Mucosa of rectum (tissue), 2 donors: ENCODE measurements around the gene STK35.

Experiments used
- H3K27ac ChIP-seq, 2 donors: one replicate each; pipeline ENCODE4 v1.7.0; 2013; ENCODE audit warnings: inconsistent platforms in 2 of 2, low read depth in 2 of 2, low read length in 2 of 2
- H3K27me3 ChIP-seq, 2 donors: one replicate each; pipeline ENCODE4 v1.7.0; 2013; ENCODE audit warnings: low read length in 2 of 2; ENCODE audit not compliant: control insufficient read depth in 2 of 2, insufficient read depth in 2 of 2
- H3K36me3 ChIP-seq, 2 donors: one replicate each; pipeline ENCODE4 v1.7.0; 2013; ENCODE audit warnings: low read length in 2 of 2; ENCODE audit not compliant: control insufficient read depth in 2 of 2, insufficient read depth in 2 of 2
- H3K4me1 ChIP-seq, 2 donors: one replicate each; pipeline ENCODE4 v1.7.0; 2013; ENCODE audit warnings: low read length in 2 of 2, mild to moderate bottlenecking in 1 of 2; ENCODE audit not compliant: control insufficient read depth in 2 of 2, insufficient read depth in 2 of 2
- H3K4me3 ChIP-seq, 2 donors: one replicate each; pipeline ENCODE4 v1.7.0; 2013; ENCODE audit warnings: low read length in 2 of 2
- H3K9ac ChIP-seq, 2 donors: one replicate each; pipeline ENCODE4 v1.7.0; 2013; ENCODE audit warnings: low read length in 2 of 2, low read depth in 1 of 2, mild to moderate bottlenecking in 1 of 2
- H3K9me3 ChIP-seq, 2 donors: one replicate each; pipeline ENCODE4 v1.7.0; 2013; ENCODE audit warnings: low read length in 2 of 2; ENCODE audit not compliant: control insufficient read depth in 2 of 2
- donor health status: healthy.
- donor health status: Normal muscosa, but diverticular disease.

The STK35 gene

DNA sequence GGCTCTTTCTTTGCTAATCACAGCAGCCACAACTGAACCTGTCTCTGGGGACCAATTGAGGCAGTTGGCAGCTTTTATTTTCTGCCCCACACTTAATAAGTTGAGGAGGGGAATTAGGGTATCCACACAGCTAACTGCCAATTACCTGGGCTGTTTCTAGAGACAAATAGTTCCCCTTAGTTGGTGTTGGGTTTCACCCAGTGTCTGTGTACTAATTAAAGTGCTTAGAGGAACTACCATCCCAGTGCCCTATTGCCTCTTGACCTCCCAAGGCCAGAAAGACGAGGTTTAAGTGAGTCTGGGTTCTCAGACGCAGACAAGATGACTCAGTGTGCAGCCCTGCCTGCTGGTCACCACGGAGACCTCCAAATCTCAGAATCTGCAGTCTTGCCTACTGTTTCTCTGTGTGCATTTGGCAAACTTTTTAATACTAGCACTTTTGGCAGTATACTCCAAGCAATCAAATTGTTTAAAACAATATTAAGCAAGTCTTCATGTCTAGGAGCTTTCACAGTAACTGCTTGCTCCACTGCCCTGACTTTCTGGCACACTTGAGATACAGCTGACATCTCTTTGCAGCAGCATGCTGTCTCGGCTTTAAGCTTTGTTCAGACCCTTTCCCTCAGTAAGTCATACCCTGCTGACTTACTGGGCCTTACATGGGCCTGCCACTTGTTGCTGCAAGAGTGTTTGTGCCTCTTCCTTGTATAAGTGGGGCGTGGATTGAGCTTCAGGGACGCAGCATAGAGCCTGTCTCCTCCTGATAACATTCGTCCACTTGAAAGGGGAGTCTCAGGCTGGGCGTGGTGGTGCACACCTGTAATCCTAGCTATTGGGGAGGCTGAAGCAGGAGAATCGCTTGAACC lies 31.9 kb downstream of the STK35 start:
- peaks cover 0 to 6% of the 10 kb centered on the region in 2 donors for H3K4me1 ChIP-seq
- no peaks in the 10 kb centered on the region for H3K36me3 ChIP-seq
- no peak overlapping the region for H3K9ac ChIP-seq
- no peak overlapping the region for H3K27ac ChIP-seq
- no peaks in the 10 kb centered on the region for H3K9me3 ChIP-seq
- H3K27me3 ChIP-seq = no peaks in the 10 kb centered on the region
- no peak overlapping the region for H3K4me3 ChIP-seq

DNA sequence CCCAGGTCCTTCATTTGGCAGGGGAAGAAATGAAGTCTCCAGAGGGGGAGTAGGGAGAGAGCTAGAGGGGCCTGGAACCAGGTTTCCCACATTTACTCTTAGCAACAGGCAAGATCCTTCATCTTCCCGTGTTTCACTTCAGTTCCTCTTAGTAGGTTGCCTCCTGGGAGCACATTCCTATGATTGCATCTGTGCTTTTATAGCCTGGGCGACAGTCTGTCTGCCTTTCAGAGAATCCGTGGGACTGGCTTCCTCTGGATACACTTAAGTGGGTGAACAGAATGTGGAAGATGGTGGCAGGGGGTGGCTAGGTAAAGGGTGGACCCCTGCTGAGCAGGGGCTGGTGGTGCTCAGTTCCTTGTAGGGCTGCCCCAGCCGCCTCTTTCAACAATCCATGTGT lies 33.4 kb downstream of the STK35 start:
- no peak overlapping the region for H3K9ac ChIP-seq
- no peaks in the 10 kb centered on the region for H3K27me3 ChIP-seq
- H3K36me3 ChIP-seq = no peaks in the 10 kb centered on the region
- peaks cover 0 to 6% of the 10 kb centered on the region in 2 donors for H3K4me1 ChIP-seq
- no peak overlapping the region for H3K4me3 ChIP-seq
- H3K9me3 ChIP-seq = no peaks in the 10 kb centered on the region
- H3K27ac ChIP-seq = no peak overlapping the region

GRCh38 chr20:2136275-2136674 lies 34.6 kb downstream of the STK35 start:
- Histone ChIP-seq H3K27ac (no peak overlapping the region), H3K36me3 (peaks cover 0 to 2% of the 10 kb centered on the region in 2 donors), H3K4me1 (peaks cover 0 to 6% of the 10 kb centered on the region in 2 donors), H3K4me3 (no peak overlapping the region), H3K27me3 (no peaks in the 10 kb centered on the region), H3K9me3 (no peaks in the 10 kb centered on the region), H3K9ac (no peak overlapping the region)

DNA sequence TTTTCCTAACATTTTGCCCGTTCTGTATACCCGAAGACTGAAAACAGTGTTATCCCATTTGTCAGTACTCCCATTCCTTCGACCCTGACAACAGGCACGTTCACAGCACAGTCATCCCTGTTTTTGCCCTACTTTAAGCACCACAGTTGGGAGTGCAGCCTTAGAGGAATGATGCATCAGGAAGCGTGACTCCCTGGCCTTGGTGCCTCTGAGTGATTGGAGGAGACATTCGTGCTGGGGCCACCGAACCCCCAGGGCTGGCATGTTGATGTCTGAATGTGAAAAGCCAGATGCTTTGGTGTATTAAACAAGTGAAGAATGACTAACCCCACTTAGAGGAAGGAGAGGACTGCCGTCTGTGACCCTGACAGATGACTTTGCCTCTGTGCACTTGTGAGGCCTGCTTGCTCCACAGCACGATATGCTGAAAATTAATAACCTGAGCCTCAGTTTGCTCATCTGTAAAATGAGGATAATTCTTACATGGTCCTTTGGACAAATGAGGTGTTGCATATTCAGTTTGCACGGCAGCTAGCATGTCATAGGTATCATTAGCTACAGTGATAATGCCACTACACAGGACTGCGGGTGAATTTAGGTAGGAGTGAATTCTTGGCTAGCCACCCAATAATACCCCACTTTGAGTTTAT lies 36.0 kb downstream of the STK35 start:
- Histone ChIP-seq H3K4me1 (peaks cover 0 to 6% of the 10 kb centered on the region in 2 donors), H3K9ac (no peak overlapping the region), H3K36me3 (peaks cover 0 to 5% of the 10 kb centered on the region in 2 donors), H3K27me3 (no peaks in the 10 kb centered on the region), H3K27ac (no peak overlapping the region), H3K9me3 (no peaks in the 10 kb centered on the region), H3K4me3 (no peak overlapping the region)

GRCh38 chr20:2138396-2138795 lies 36.8 kb downstream of the STK35 start:
- Histone ChIP-seq H3K9me3 (no peaks in the 10 kb centered on the region), H3K27me3 (no peaks in the 10 kb centered on the region), H3K4me3 (no peak overlapping the region), H3K27ac (no peak overlapping the region), H3K36me3 (peaks cover 0 to 5% of the 10 kb centered on the region in 2 donors), H3K4me1 (peaks cover 0 to 6% of the 10 kb centered on the region in 2 donors), H3K9ac (no peak overlapping the region)

DNA sequence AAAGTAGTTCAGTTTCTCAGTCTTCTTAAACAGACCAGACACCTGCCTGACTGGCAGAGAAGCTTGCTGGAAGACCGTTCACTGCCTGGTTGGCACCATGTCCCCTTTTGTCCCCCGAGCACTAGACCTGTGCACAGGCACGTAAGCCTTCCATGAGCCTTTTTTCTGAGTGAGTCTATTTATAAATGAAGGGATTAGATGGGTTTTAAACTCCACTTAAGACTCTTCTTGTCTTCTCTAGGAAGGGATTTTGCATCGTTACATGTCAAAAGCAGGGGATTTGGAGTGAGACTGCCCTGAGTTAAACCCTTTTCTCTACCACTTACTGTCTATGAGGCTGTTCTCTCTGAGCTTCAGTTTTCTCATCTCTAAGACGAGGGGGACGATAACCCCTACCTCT lies 37.6 kb downstream of the STK35 start:
- Histone ChIP-seq H3K9ac (no peak overlapping the region), H3K36me3 (peaks cover 3 to 7% of the 10 kb centered on the region in 2 donors), H3K4me3 (no peak overlapping the region), H3K9me3 (no peaks in the 10 kb centered on the region), H3K27me3 (no peaks in the 10 kb centered on the region), H3K27ac (no peak overlapping the region), H3K4me1 (no peaks in the 10 kb centered on the region)

DNA sequence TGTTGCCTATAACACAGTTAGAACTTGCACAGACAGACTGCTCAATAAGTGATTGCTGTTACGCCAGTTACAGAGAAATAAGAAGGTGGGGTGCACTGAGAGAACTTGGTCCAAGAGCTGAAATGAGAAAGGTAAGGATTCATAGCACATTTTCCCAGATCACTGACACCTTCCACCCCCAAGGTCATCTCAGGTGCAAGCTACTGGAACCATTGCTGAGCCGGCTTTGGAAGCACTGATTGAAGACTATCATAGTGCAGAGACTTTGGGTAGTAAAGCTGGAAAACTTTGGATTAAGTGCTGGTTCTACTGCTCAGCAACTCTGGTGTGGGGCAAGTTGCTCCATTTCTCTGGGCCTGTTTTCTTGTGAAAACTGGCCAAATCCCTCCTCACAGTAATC lies 38.1 kb downstream of the STK35 start:
- Histone ChIP-seq H3K27me3 (no peaks in the 10 kb centered on the region), H3K36me3 (peaks cover 8 to 12% of the 10 kb centered on the region in 2 donors), H3K27ac (no peak overlapping the region), H3K9ac (no peak overlapping the region), H3K4me1 (no peaks in the 10 kb centered on the region), H3K4me3 (no peak overlapping the region), H3K9me3 (no peaks in the 10 kb centered on the region)

GRCh38 chr20:2140561-2140960 lies 38.9 kb downstream of the STK35 start:
- Histone ChIP-seq H3K9me3 (no peaks in the 10 kb centered on the region), H3K27me3 (no peaks in the 10 kb centered on the region), H3K27ac (no peak overlapping the region), H3K9ac (no peak overlapping the region), H3K4me3 (no peak overlapping the region), H3K36me3 (peaks cover 15 to 17% of the 10 kb centered on the region in 2 donors), H3K4me1 (no peaks in the 10 kb centered on the region)

GRCh38 chr20:2141600-2142575 lies 40.3 kb downstream of the STK35 start:
- Histone ChIP-seq H3K27me3 (no peaks in the 10 kb centered on the region), H3K4me3 (no peak overlapping the region), H3K27ac (no peak overlapping the region), H3K4me1 (no peaks in the 10 kb centered on the region), H3K36me3 (peaks cover 20 to 25% of the 10 kb centered on the region in 2 donors), H3K9ac (no peak overlapping the region), H3K9me3 (no peaks in the 10 kb centered on the region)
